K562 (cell line): ENCODE results near the gene BBC3. TPM values are rescaled to one million over a fixed set of nuclear protein-coding genes. Genes with fewer than 3 reads are reported as not detected.

ENCODE experiments used
- ASH1L ChIP-seq: fragments of 450-650 bp; IDR thresholded peaks from 2 replicates; pipeline ENCODE4 v1.6.1; 2018; ENCODE audit warnings: borderline replicate concordance, mild to moderate bottlenecking, low read depth; ENCODE audit not compliant: partially characterized antibody
- ATF1 ChIP-seq, 2 experiments: fragments of 450-650 bp in 1 of 2; IDR thresholded peaks; 2 replicates each; pipeline ENCODE4 v1.6.1; 2016; ENCODE audit warnings: missing compliant biosample characterization in 1 of 2, missing genetic modification characterization in 1 of 2
- ATF3 ChIP-seq, 2 experiments: fragments of 450-650 bp in 1 of 2; sonication (generic) in 1 of 2; formaldehyde crosslinking in 1 of 2; IDR thresholded peaks in 1 of 2; conservative IDR thresholded peaks in 1 of 2; 2 replicates each; pipeline versions ENCODE4 v1.6.1 to v1.8.1; 2016 to 2023; ENCODE audit warnings: mild to moderate bottlenecking in 2 of 2, moderate library complexity in 2 of 2, inconsistent platforms in 1 of 2, missing genetic modification reagents in 1 of 2
- CCNT2 ChIP-seq: IDR thresholded peaks from 2 replicates; pipeline ENCODE4 v1.6.1; 2011; ENCODE audit warnings: borderline replicate concordance, low read depth, mild to moderate bottlenecking, moderate library complexity, mixed read lengths, low read length; ENCODE audit not compliant: insufficient read length; ENCODE audit errors: extremely low read depth
- CEBPB ChIP-seq: fragments of 450-650 bp; IDR thresholded peaks from 2 replicates; pipeline ENCODE4 v1.6.1; 2016; ENCODE audit warnings: missing genetic modification characterization, missing compliant biosample characterization
- ERF ChIP-seq: fragments of 450-650 bp; formaldehyde crosslinking; IDR thresholded peaks from 2 replicates; pipeline ENCODE4 v1.4.0; 2020; ENCODE audit warnings: mild to moderate bottlenecking, mixed read lengths
- KAT7 ChIP-seq: sonication (generic); formaldehyde crosslinking; IDR thresholded peaks from 2 replicates; pipeline ENCODE4 v1.8.0; 2022; ENCODE audit warnings: missing genetic modification reagents, mild to moderate bottlenecking, borderline replicate concordance
- NFIX ChIP-seq: fragments of 250-450 bp; sonication (Bioruptor Pico); IDR thresholded peaks from 2 replicates; pipeline ENCODE4 v1.4.0; 2020; ENCODE audit warnings: low read depth, mild to moderate bottlenecking, moderate library complexity
- NR2C1 ChIP-seq, 2 experiments: fragments of 450-650 bp; IDR thresholded peaks; 2 replicates each; pipeline ENCODE4 v1.6.1; 2017; ENCODE audit warnings: mild to moderate bottlenecking in 2 of 2, antibody characterized with exemption in 1 of 2, inconsistent platforms in 1 of 2, missing compliant biosample characterization in 1 of 2, missing genetic modification characterization in 1 of 2
- RBBP5 ChIP-seq: fragments of 200-600 bp; sonication (generic); IDR thresholded peaks from 2 replicates; pipeline ENCODE4 v1.6.1; 2012; ENCODE audit warnings: borderline replicate concordance, mild to moderate bottlenecking, low read length, control low read depth, inconsistent platforms; ENCODE audit not compliant: insufficient read depth, poor library complexity, severe bottlenecking
- RBM17 ChIP-seq: fragments of 200-400 bp; formaldehyde crosslinking; IDR thresholded peaks from 2 replicates; pipeline ENCODE4 v1.6.1; 2017; ENCODE audit warnings: low read depth, mild to moderate bottlenecking, low read length, borderline replicate concordance
- SAP30 ChIP-seq: fragments of 200-600 bp; sonication (generic); IDR thresholded peaks from 2 replicates; pipeline ENCODE4 v1.6.1; 2012; ENCODE audit warnings: borderline replicate concordance, low read depth, mild to moderate bottlenecking, moderate library complexity, low read length, control low read depth, inconsistent platforms; ENCODE audit not compliant: insufficient read depth, poor library complexity, severe bottlenecking
- SP1 ChIP-seq: sonication (generic); formaldehyde crosslinking; IDR thresholded peaks from 2 replicates; pipeline ENCODE4 v1.8.1; 2022; ENCODE audit warnings: mild to moderate bottlenecking, missing genetic modification reagents
- SPI1 ChIP-seq: IDR thresholded peaks from 2 replicates; pipeline ENCODE4 v1.6.1; 2011; ENCODE audit warnings: low read depth, low read length, control low read depth, borderline replicate concordance
- THAP12 ChIP-seq: fragments of 250-450 bp; sonication (Bioruptor Pico); IDR thresholded peaks from 2 replicates; pipeline ENCODE4 v1.9.0; 2021; ENCODE audit warnings: mild to moderate bottlenecking, inconsistent platforms
- ZBTB2 ChIP-seq: fragments of 450-650 bp; IDR thresholded peaks from 2 replicates; pipeline ENCODE4 v1.6.1; 2016; ENCODE audit warnings: antibody characterized with exemption
- ZNF511 ChIP-seq: sonication (generic); formaldehyde crosslinking; IDR thresholded peaks from 2 replicates; pipeline ENCODE4 v1.8.0; 2022; ENCODE audit warnings: mild to moderate bottlenecking, missing genetic modification reagents
- polyA plus RNA-seq, 8 experiments: library from polyadenylated mRNA; depleted of rRNA in 4 of 8; stranded (reverse) in 5 of 8; unstranded in 3 of 8; fragments of >200 nt; fragmentation: Nextera tagmentation in 2 of 8; fragmentation: Illumina TruSeq in 1 of 8; extraction: Ambion mirVana in 2 of 8; extraction: Trizol in 1 of 8; gene quantifications; 2 replicates each; pipeline versions ENCODE4 v1.2.1 to v1.2.3, GENCODE V29; 2011 to 2014; ENCODE audit warnings: inconsistent platforms in 1 of 8, missing spikeins in 1 of 8
- total RNA-seq, 7 experiments: library from RNA; depleted of rRNA in 6 of 7; stranded (reverse); fragments of >200 nt in 6 of 7; fragmentation: Illumina TruSeq in 2 of 7; extraction: Trizol in 2 of 7; gene quantifications; 2 replicates each; pipeline versions ENCODE4 v1.2.1 to v1.2.3, GENCODE V29; 2011 to 2021; ENCODE audit warnings: low replicate concordance in 1 of 7

The BBC3 gene
- total and polyA plus RNA-seq, 9 of the 15 experiments (the other 6 are each of a cell fraction or from before 2014, with no cell fraction given) = 0.15 to 30.7 (median 4.8) TPM

- no peak for TF ChIP-seq ZBTB2
- peak; percentile 86 for TF ChIP-seq THAP12 (CRISPR knock-in tag)
- no peak for TF ChIP-seq ATF1 (CRISPR knock-in tag; IDR thresholded peaks at IDR 0.05)
- TF ChIP-seq ATF1 (tag; IDR thresholded peaks at IDR 0.05) = no peak
- TF ChIP-seq KAT7 (CRISPR knock-in tag) = no peak; the same call in 1 of the 2 replicates
- 0 out of 2 replicates have a peak, but pooled peaks have one; percentile 20 for TF ChIP-seq SPI1
- TF ChIP-seq CEBPB (tag) = no peak
- no peak for TF ChIP-seq ZNF511
- TF ChIP-seq RBM17 = no peak
- no peak for TF ChIP-seq ATF3 (IDR thresholded peaks at IDR 0.05)
- TF ChIP-seq ATF3 (CRISPR knock-in tag; conservative IDR thresholded peaks at IDR 0.05) = no peak
- TF ChIP-seq RBBP5 = peak; percentile 1
- TF ChIP-seq CCNT2 = peak; percentile 83
- TF ChIP-seq SAP30 = peak; percentile 34
- peak; percentile 94 for TF ChIP-seq ERF (CRISPR knock-in tag)
- no peak for TF ChIP-seq ASH1L
- TF ChIP-seq SP1 = no peak
- no peak for TF ChIP-seq NFIX (CRISPR knock-in tag)
- no peak for TF ChIP-seq NR2C1 (IDR thresholded peaks at IDR 0.05)
- TF ChIP-seq NR2C1 (tag; IDR thresholded peaks at IDR 0.05) = no peak
Observed at GRCh38 chr19:47274891-47275761, 44.1 kb upstream of the BBC3 start (continued).
